ENCODE data around the gene CIROP.

Gene CIROP

DNA sequence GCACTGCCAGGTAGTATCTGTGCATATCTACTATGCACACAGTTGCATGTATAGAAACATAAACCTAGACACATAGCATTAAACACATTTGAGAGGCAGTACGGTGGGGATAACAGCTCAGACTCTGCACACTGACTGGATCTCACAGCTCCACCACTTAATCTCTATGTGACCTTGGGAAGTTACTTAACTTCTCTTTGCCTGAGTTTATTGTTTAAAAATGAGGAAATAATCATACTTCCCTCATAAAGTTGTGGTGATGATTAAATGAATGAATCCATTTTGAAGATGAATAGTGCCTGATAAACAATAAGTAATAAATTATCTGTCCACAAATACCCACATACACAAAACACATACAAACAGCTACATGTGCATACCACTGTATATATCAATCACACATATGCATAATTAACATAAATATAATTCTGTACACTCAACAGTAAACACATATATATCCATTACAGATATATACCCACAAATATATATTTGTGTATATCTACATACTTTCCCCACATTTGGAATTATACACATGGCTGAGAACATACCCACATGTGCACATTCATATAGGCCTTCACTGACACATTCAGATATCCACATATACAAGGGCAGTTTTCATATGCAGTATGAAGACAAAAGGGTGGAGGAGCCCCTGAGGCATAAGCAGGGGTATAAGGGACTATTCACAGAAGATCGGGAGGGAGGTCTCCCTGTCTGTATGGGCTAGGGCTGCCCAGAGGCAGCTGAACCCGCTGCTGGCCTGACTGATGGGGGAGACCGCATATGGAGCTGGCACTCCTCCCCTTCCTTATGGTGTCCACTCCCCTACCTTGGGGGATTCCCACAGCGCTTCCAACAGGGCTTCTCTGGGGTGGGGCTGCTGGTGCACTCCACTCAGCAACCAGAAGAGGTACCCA, 53.4 kb downstream of the CIROP start:
- DNase-seq (ENCODE audit: low spot score): no peak
